HG02840 (cell line): ENCODE measurements around the gene POU2F1.
"Not testable (repeated sequence)": the region's sequence is repeated elsewhere in the genome, so short reads cannot be mapped to it uniquely, and the experiment has no call there.

Experiments used
- ATAC-seq: cut with Tn5 transposase; IDR thresholded peaks from one replicate; pipeline ENCODE4 v1.9.1; 2021; ENCODE audit warnings: mild to moderate bottlenecking, moderate library complexity, moderate number of reproducible peaks; ENCODE audit not compliant: unreplicated experiment, low FRiP score

POU2F1 gene

GRCh38 chr1:167305059-167305705, 84.5 kb downstream of the POU2F1 start:
- no peak for ATAC-seq

- no peak for ATAC-seq
Observed at GRCh38 chr1:167305706-167306277, 85.1 kb downstream of the POU2F1 start.

- ATAC-seq, result no peak
Observed at GRCh38 chr1:167310732-167311131, 90.0 kb downstream of the POU2F1 start.

- no peak for ATAC-seq
Observed at GRCh38 chr1:167312871-167313270, 92.2 kb downstream of the POU2F1 start.

- no peak for ATAC-seq
Observed at GRCh38 chr1:167314671-167315070, 94.0 kb downstream of the POU2F1 start.

- no peak for ATAC-seq
Observed at GRCh38 chr1:167317463-167317862, 96.8 kb downstream of the POU2F1 start.

GRCh38 chr1:167319206-167319605, 98.5 kb downstream of the POU2F1 start:
- ATAC-seq, result not testable (repeated sequence)

- ATAC-seq, result no peak
Observed at GRCh38 chr1:167322483-167322882, 101.8 kb downstream of the POU2F1 start.

- no peak for ATAC-seq
Observed at GRCh38 chr1:167325151-167325550, 104.5 kb downstream of the POU2F1 start.

GRCh38 chr1:167328306-167328815, 107.7 kb downstream of the POU2F1 start:
- no peak for ATAC-seq

GRCh38 chr1:167328816-167329483, 108.3 kb downstream of the POU2F1 start:
- ATAC-seq, result peak; percentile 72

- no peak for ATAC-seq
Observed at GRCh38 chr1:167330601-167331293, 110.1 kb downstream of the POU2F1 start.

- no peak for ATAC-seq
Observed at GRCh38 chr1:167331650-167332049, 111.0 kb downstream of the POU2F1 start.

- ATAC-seq, result no peak
Observed at GRCh38 chr1:167332503-167332902, 111.8 kb downstream of the POU2F1 start.

- ATAC-seq, result no peak
Observed at GRCh38 chr1:167333124-167333523, 112.4 kb downstream of the POU2F1 start.

GRCh38 chr1:167333703-167334102, 113.0 kb downstream of the POU2F1 start:
- ATAC-seq, result no peak

- no peak for ATAC-seq
Observed at GRCh38 chr1:167339405-167339804, 118.7 kb downstream of the POU2F1 start.

- no peak for ATAC-seq
Observed at GRCh38 chr1:167342846-167343245, 122.2 kb downstream of the POU2F1 start.

GRCh38 chr1:167344112-167344511, 123.4 kb downstream of the POU2F1 start:
- no peak for ATAC-seq

GRCh38 chr1:167344615-167345385, 124.1 kb downstream of the POU2F1 start:
- no peak for ATAC-seq
